Measurements from ENCODE around the gene DIAPH2. TPM values are rescaled to one million over a fixed set of nuclear protein-coding genes. Genes with fewer than 3 reads are reported as not detected.

Gene DIAPH2
- total RNA-seq, 2 donors from 2014 or later = 42.4 to 66.0 TPM

- Histone ChIP-seq H3K36me3 (no peaks in the 10 kb centered on the region), H3K4me1 (ENCODE audit: control insufficient read depth in 1 of 2, low read depth in 2 of 2) (no peaks in the 10 kb centered on the region), H3K27me3 (replicated peaks; ENCODE audit: insufficient read depth) (no peaks in the 10 kb centered on the region), H3K4me3 (no peak overlapping the region), H3K27ac (no peak overlapping the region), H3K9me3 (no peaks in the 10 kb centered on the region)
- DNase-seq (ENCODE audit: low spot score) = no peak
- ATAC-seq (ENCODE audit: insufficient number of reproducible peaks, low FRiP score, low read depth) = no peak
- TF ChIP-seq CTCF (IDR thresholded peaks at IDR 0.05) = no peak
These were observed 599.9 kb downstream of the DIAPH2 start for GRCh38 chrX:97284531-97284930.

- TF ChIP-seq CTCF (IDR thresholded peaks at IDR 0.05) = no peak
- ATAC-seq (ENCODE audit: insufficient number of reproducible peaks, low FRiP score, low read depth) = no peak
- Histone ChIP-seq H3K27ac (no peak overlapping the region), H3K9me3 (no peaks in the 10 kb centered on the region), H3K4me1 (ENCODE audit: control insufficient read depth in 1 of 2, low read depth in 2 of 2) (no peaks in the 10 kb centered on the region), H3K4me3 (no peak overlapping the region), H3K36me3 (no peaks in the 10 kb centered on the region), H3K27me3 (replicated peaks; ENCODE audit: insufficient read depth) (no peaks in the 10 kb centered on the region)
- DNase-seq (ENCODE audit: low spot score) = no peak
These were observed 605.6 kb downstream of the DIAPH2 start for GRCh38 chrX:97290199-97290598.

- ATAC-seq (ENCODE audit: insufficient number of reproducible peaks, low FRiP score, low read depth) = no peak
These were observed 609.4 kb downstream of the DIAPH2 start for GRCh38 chrX:97294041-97294440.

GRCh38 chrX:97295954-97296353 is 611.3 kb downstream of the DIAPH2 start:
- H3K4me1 ChIP-seq (ENCODE audit: control insufficient read depth in 1 of 2, low read depth in 2 of 2) = no peaks in the 10 kb centered on the region
- ATAC-seq (ENCODE audit: insufficient number of reproducible peaks, low FRiP score, low read depth) = no peak
- no peak overlapping the region for H3K4me3 ChIP-seq
- no peaks in the 10 kb centered on the region for H3K27me3 ChIP-seq (replicated peaks; ENCODE audit: insufficient read depth)
- no peak overlapping the region for H3K27ac ChIP-seq
- DNase-seq (ENCODE audit: low spot score) = no peak
- H3K9me3 ChIP-seq = no peaks in the 10 kb centered on the region
- no peaks in the 10 kb centered on the region for H3K36me3 ChIP-seq
- TF ChIP-seq CTCF (IDR thresholded peaks at IDR 0.05) = no peak

More at GRCh38 chrX:97294041-97294440, 609.4 kb downstream of the DIAPH2 start:
- no peak for DNase-seq (ENCODE audit: low spot score)
- H3K27me3 ChIP-seq (replicated peaks; ENCODE audit: insufficient read depth) = no peaks in the 10 kb centered on the region
- TF ChIP-seq CTCF (IDR thresholded peaks at IDR 0.05) = no peak
- H3K9me3 ChIP-seq = no peaks in the 10 kb centered on the region
- H3K4me1 ChIP-seq (ENCODE audit: control insufficient read depth in 1 of 2, low read depth in 2 of 2) = no peaks in the 10 kb centered on the region
- no peak overlapping the region for H3K27ac ChIP-seq
- no peaks in the 10 kb centered on the region for H3K36me3 ChIP-seq
- H3K4me3 ChIP-seq = no peak overlapping the region

GRCh38 chrX:97306771-97307470 is 622.3 kb downstream of the DIAPH2 start:
- DNase-seq (ENCODE audit: low spot score) = no peak
- no peak overlapping the region for H3K4me3 ChIP-seq
- no peak for ATAC-seq (ENCODE audit: insufficient number of reproducible peaks, low FRiP score, low read depth)
- no peaks in the 10 kb centered on the region for H3K4me1 ChIP-seq (ENCODE audit: control insufficient read depth in 1 of 2, low read depth in 2 of 2)
- no peak overlapping the region for H3K27ac ChIP-seq
- H3K36me3 ChIP-seq = no peaks in the 10 kb centered on the region
- no peaks in the 10 kb centered on the region for H3K27me3 ChIP-seq (replicated peaks; ENCODE audit: insufficient read depth)
- H3K9me3 ChIP-seq = no peaks in the 10 kb centered on the region
- no peak for TF ChIP-seq CTCF (IDR thresholded peaks at IDR 0.05)
